Diencephalon (tissue), 1 donor: ENCODE results near the gene WFIKKN2. TPM values are rescaled to one million over a fixed set of nuclear protein-coding genes. Genes with fewer than 3 reads are reported as not detected.

ENCODE experiments used
- small RNA-seq: library from RNA; depleted of rRNA; stranded (forward); fragments of <200 nt; gene quantifications from one replicate; pipeline ENCODE3, GENCODE V24; 2014
- total RNA-seq: library from RNA; depleted of rRNA; stranded (reverse); fragments of >200 nt; gene quantifications from one replicate; pipeline ENCODE4 v1.2.3, GENCODE V29; 2014

WFIKKN2 gene
- 14.3 TPM for total RNA-seq

DNA sequence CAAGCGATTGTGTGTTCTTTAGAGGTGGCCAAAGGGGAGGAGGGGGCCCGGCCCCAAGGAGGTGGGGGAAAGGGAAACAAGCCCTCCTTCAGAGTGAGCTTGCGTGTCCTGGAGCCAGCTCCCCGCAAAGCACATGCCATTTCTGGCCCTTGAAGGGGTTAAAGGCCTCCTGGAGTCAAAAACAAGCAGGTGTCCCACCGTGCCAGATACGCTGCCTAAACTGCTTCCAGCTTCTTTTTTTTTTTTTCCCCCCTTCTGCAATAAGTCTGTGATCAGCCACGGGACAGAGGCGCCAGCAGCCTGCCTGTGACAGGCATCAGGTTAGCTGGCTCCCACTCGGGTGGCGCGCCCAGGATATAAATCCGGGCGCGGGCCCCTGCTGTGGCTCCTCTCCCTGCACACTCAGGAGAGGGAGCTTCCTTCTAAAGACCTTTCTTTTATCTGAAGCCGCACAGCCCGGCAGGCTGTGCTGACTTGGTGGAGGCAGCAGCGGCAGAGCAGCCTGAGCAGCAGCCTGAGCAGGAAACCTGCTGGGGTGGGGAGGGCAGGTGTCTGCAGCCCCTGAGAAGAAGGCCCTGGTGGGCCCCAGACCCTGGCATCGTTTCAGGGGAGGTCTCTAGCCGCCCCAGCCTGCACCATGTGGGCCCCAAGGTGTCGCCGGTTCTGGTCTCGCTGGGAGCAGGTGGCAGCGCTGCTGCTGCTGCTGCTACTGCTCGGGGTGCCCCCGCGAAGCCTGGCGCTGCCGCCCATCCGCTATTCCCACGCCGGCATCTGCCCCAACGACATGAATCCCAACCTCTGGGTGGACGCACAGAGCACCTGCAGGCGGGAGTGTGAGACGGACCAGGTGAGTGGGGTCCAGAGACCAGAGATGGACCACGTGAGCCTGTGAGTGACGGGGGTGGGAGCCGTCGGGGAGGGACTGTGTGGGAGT lies at the start of gene WFIKKN2:
TSS of gene WFIKKN2 (plus strand) at position 286 of the 934 bp plus-strand sequence. CDS start at position 638, 352 bp downstream.

DNA sequence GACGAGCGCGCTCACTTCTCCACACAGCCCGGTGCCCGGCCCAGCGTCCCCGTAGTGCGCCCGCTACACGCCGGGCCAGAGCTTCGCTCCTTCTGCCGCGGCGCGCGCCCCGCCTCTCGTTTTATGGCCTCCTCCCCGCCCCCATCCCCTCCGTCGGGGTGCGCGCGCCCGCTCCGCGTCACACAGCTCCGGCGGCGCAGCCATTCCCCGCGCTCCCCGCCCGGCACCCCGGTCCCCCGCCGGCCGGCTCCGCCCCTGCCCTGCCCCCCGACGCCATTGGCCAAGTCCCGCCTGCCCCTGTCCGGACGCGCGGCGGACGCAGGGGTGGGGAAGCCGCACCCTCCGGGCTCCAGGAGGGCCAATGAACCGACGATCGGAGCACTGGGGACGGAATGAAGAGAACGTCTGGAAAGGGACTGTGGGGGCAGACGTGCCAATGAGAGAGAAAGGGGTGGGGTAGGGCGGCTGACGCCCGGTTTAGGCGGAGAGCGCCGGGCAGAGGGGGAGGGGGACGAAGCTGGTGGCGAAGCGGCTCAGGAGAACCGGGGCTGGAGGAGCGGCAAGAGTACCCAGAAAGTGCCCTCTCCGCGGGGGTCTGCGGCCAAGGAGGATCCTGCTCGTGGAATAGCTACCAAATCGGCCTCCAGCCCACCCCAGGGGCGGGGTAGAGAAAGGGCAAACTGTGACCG lies 31.0 kb downstream of the WFIKKN2 start, which contains the start of gene TOB1:
TSS of gene TOB1 (minus strand) at position 94 of the 689 bp plus-strand sequence. CDS start 2,337 bp downstream, outside the sequence.

Small RNAs within 50 kb of the gene (small RNA-seq; reads per million reads assigned to genes)
- gene AC005921.1, result not detected

Other genes starting within 250 kb of the WFIKKN2 start
- 0.46 TPM for gene ABCC3, start 200.7 kb upstream of the WFIKKN2 start, total RNA-seq
- gene ANKRD40, start 127.7 kb upstream of the WFIKKN2 start, total RNA-seq, result 30.2 TPM
- 109 TPM for gene LUC7L3, start 116.0 kb upstream of the WFIKKN2 start, total RNA-seq
- not detected for gene ANKRD40CL, start 68.1 kb upstream of the WFIKKN2 start, total RNA-seq
- 21.0 TPM for gene TOB1, start 30.8 kb downstream of the WFIKKN2 start, total RNA-seq